Neural cell (in vitro differentiated cells): ENCODE results near the gene RET.

Experiments used
- CTCF ChIP-seq: fragments of 450-650 bp; IDR thresholded peaks from 2 replicates; pipeline ENCODE4 v1.5.1; 2014; ENCODE audit warnings: antibody characterized with exemption, mild to moderate bottlenecking, moderate library complexity; ENCODE audit not compliant: poor library complexity, severe bottlenecking
- POLR2AphosphoS5 ChIP-seq: IDR thresholded peaks from 2 replicates; pipeline ENCODE4 v1.6.1; 2012
- RAD21 ChIP-seq: fragments of 450-650 bp; conservative IDR thresholded peaks from 2 replicates; pipeline ENCODE4 v1.6.1; 2014; ENCODE audit warnings: antibody characterized with exemption, mild to moderate bottlenecking, moderate library complexity
- TAF1 ChIP-seq: IDR thresholded peaks from 2 replicates; pipeline ENCODE4 v1.6.1; 2012; ENCODE audit warnings: low read depth
- TF ChIP-seq, protein P1 (sequence below): IDR thresholded peaks from 2 replicates; pipeline ENCODE4 v1.6.1; 2012; ENCODE audit warnings: borderline replicate concordance

- TF ChIP-seq CTCF (no peak), TAF1 (no peak), RAD21 (no peak), POLR2AphosphoS5 (no peak)
- TF ChIP-seq, protein P1, sequence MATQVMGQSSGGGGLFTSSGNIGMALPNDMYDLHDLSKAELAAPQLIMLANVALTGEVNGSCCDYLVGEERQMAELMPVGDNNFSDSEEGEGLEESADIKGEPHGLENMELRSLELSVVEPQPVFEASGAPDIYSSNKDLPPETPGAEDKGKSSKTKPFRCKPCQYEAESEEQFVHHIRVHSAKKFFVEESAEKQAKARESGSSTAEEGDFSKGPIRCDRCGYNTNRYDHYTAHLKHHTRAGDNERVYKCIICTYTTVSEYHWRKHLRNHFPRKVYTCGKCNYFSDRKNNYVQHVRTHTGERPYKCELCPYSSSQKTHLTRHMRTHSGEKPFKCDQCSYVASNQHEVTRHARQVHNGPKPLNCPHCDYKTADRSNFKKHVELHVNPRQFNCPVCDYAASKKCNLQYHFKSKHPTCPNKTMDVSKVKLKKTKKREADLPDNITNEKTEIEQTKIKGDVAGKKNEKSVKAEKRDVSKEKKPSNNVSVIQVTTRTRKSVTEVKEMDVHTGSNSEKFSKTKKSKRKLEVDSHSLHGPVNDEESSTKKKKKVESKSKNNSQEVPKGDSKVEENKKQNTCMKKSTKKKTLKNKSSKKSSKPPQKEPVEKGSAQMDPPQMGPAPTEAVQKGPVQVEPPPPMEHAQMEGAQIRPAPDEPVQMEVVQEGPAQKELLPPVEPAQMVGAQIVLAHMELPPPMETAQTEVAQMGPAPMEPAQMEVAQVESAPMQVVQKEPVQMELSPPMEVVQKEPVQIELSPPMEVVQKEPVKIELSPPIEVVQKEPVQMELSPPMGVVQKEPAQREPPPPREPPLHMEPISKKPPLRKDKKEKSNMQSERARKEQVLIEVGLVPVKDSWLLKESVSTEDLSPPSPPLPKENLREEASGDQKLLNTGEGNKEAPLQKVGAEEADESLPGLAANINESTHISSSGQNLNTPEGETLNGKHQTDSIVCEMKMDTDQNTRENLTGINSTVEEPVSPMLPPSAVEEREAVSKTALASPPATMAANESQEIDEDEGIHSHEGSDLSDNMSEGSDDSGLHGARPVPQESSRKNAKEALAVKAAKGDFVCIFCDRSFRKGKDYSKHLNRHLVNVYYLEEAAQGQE: no peak
Observed at GRCh38 chr10:43090664-43091063, 13.8 kb downstream of the RET start.
